Endothelial cell of umbilical vein (primary cell): ENCODE results near the gene CDH23. TPM values are rescaled to one million over a fixed set of nuclear protein-coding genes. Genes with fewer than 3 reads are reported as not detected.

ENCODE experiments used
- BruUV-seq: library from RNA; stranded (reverse); fragments of 400-500 nt; replicated peaks from 2 replicates; lab custom pipeline; 2021; lab: Mats Ljungman, UMichigan
- CTCF ChIA-PET: fragments of 300-600, 350-600 bp; sonication (Branson Sonifier 250); formaldehyde crosslinking; loops from one replicate; lab custom pipeline; 2021; ENCODE audit warnings: antibody characterized with exemption, inconsistent platforms; lab: Charles Lee
- POLR2A ChIA-PET: fragments of 300-600, 350-600 bp; sonication (Branson Sonifier 250); formaldehyde crosslinking; loops from one replicate; lab custom pipeline; 2021; ENCODE audit warnings: antibody characterized with exemption, inconsistent platforms; lab: Charles Lee
- DNase-seq: peaks from one replicate; pipeline ENCODE4 v3.0.0-alpha.2; 2011; ENCODE audit warnings: low read depth, low spot score
- FAIRE-seq: peaks from 2 replicates; lab custom pipeline; 2011; peaks lifted over from hg19 to GRCh38; lab: Jason Lieb, UNC
- H2AFZ ChIP-seq: 2 replicates; pipeline ENCODE4 v1.6.0; 2012; ENCODE audit warnings: low read depth, low read length, control low read depth, inconsistent platforms
- H3K27ac ChIP-seq: 2 replicates; pipeline ENCODE4 v1.5.1; 2011; ENCODE audit warnings: low read depth, mild to moderate bottlenecking, control low read depth, low read length, moderate library complexity; ENCODE audit not compliant: insufficient read depth
- H3K27me3 ChIP-seq, 2 experiments: 2 replicates each; pipeline versions ENCODE4 v1.6.0 to v1.6.1; 2011; ENCODE audit warnings: low read length in 2 of 2, mixed read lengths in 1 of 2; ENCODE audit not compliant: control insufficient read depth in 2 of 2, insufficient read depth in 2 of 2
- H3K36me3 ChIP-seq, 2 experiments: 2 replicates in 1 of 2; 3 replicates in 1 of 2; pipeline ENCODE4 v1.5.1; 2011; ENCODE audit warnings: low read length in 2 of 2, mild to moderate bottlenecking in 1 of 2, moderate library complexity in 1 of 2; ENCODE audit not compliant: control insufficient read depth in 2 of 2, insufficient read depth in 2 of 2; ENCODE audit errors: extremely low read depth in 1 of 2
- H3K4me1 ChIP-seq: 3 replicates; pipeline ENCODE4 v1.5.1; 2011; ENCODE audit warnings: mild to moderate bottlenecking, low read length; ENCODE audit not compliant: control insufficient read depth, insufficient read depth; ENCODE audit errors: extremely low read depth
- H3K4me2 ChIP-seq: 2 replicates; pipeline ENCODE4 v1.6.1; 2011; ENCODE audit warnings: low read length, control low read depth, mixed read lengths; ENCODE audit not compliant: insufficient read depth
- H3K4me3 ChIP-seq, 3 experiments: fragments of 200-600 bp in 1 of 3; sonication (generic), shearing (Covaris generic) in 1 of 3; replicated peaks in 1 of 3; 2 replicates each; pipeline ENCODE4 v1.5.1; 2011 to 2016; ENCODE audit warnings: control low read depth in 3 of 3, low read length in 3 of 3, mild to moderate bottlenecking in 2 of 3, inconsistent platforms in 1 of 3, low read depth in 1 of 3, moderate library complexity in 1 of 3; ENCODE audit not compliant: insufficient read depth in 1 of 3
- H3K79me2 ChIP-seq: 2 replicates; pipeline ENCODE4 v1.6.0; 2012; ENCODE audit warnings: low read length, inconsistent platforms; ENCODE audit not compliant: control insufficient read depth, insufficient read depth
- H3K9ac ChIP-seq: replicated peaks from 2 replicates; pipeline ENCODE3; 2011; ENCODE audit warnings: low read length, control low read depth; ENCODE audit not compliant: insufficient read depth; ENCODE audit errors: extremely low read depth
- H3K9me1 ChIP-seq: replicated peaks from 3 replicates; pipeline ENCODE4 v1.6.0; 2011; ENCODE audit warnings: mild to moderate bottlenecking, low read length; ENCODE audit not compliant: control insufficient read depth, insufficient read depth; ENCODE audit errors: extremely low read depth
- H3K9me3 ChIP-seq: replicated peaks from 2 replicates; pipeline ENCODE4 v1.5.1; 2012; ENCODE audit warnings: low read length, inconsistent platforms; ENCODE audit not compliant: control insufficient read depth, insufficient read depth
- H4K20me1 ChIP-seq: replicated peaks from 2 replicates; pipeline ENCODE3; 2011; ENCODE audit warnings: mild to moderate bottlenecking, low read length; ENCODE audit not compliant: control insufficient read depth, insufficient read depth; ENCODE audit errors: extremely low read depth
- EZH2 ChIP-seq: IDR thresholded peaks from 2 replicates; pipeline ENCODE4 v1.6.1; 2012; ENCODE audit warnings: borderline replicate concordance, low read depth, mild to moderate bottlenecking, moderate library complexity, low read length, inconsistent platforms; ENCODE audit not compliant: severe bottlenecking
- FOS ChIP-seq: IDR thresholded peaks from 2 replicates; pipeline ENCODE4 v1.6.1; 2011; ENCODE audit warnings: mild to moderate bottlenecking, low read length, moderate library complexity, borderline replicate concordance; ENCODE audit not compliant: insufficient read depth
- GATA2 ChIP-seq: IDR thresholded peaks from 2 replicates; pipeline ENCODE4 v1.7.0; 2011; ENCODE audit warnings: low read depth, mild to moderate bottlenecking, moderate library complexity, mixed read lengths, low read length; ENCODE audit not compliant: insufficient read length, insufficient read depth
- JUN ChIP-seq: IDR thresholded peaks from 2 replicates; pipeline ENCODE4 v1.6.1; 2011; ENCODE audit warnings: borderline replicate concordance, low read depth; ENCODE audit not compliant: insufficient read length, insufficient read depth
- MYC ChIP-seq: IDR thresholded peaks from one replicate; pipeline ENCODE4 v1.6.1; 2011; ENCODE audit warnings: mild to moderate bottlenecking, low read depth, low read length
- POLR2A ChIP-seq: IDR thresholded peaks from 2 replicates; pipeline ENCODE4 v1.6.1; 2012; ENCODE audit warnings: low read depth, mild to moderate bottlenecking, control low read depth, low read length
- POLR2AphosphoS5 ChIP-seq: IDR thresholded peaks from 2 replicates; pipeline ENCODE4 v1.6.1; 2012; ENCODE audit warnings: low read depth, mild to moderate bottlenecking, control low read depth, low read length, moderate library complexity; ENCODE audit not compliant: insufficient read depth
- dilution Hi-C: fragments of 300-500 bp; cut with MboI; formaldehyde crosslinking; loops from one replicate; pipeline ENCODE4 v1.15.0; 2019; ENCODE audit warnings: low sequenced_read_pairs; ENCODE audit not compliant: extremely low pct_ligation_motif_present
- intact Hi-C: fragments of 100-400 bp; cut with micrococcal nuclease; formaldehyde crosslinking; loops from one replicate; pipeline ENCODE4 v1.10.0; 2022
- polyA plus RNA-seq, 4 experiments: library from polyadenylated mRNA; depleted of rRNA in 3 of 4; stranded (reverse) in 3 of 4; unstranded in 1 of 4; fragments of >200 nt; gene quantifications; 2 replicates each; pipeline versions ENCODE4 v1.2.1 to v1.2.3, GENCODE V29; 2011 to 2012; ENCODE audit warnings: missing spikeins in 1 of 4
- total RNA-seq: library from RNA; stranded (reverse); gene quantifications from 2 replicates; pipeline ENCODE4 v1.2.3, GENCODE V29; 2021
- TF ChIP-seq, protein P1 (sequence below), 2 donors: IDR thresholded peaks; 1 replicate in 1 of 2; 2 replicates in 1 of 2; pipeline ENCODE4 v1.5.1; 2011; ENCODE audit warnings: low read length in 2 of 2, mild to moderate bottlenecking in 2 of 2, moderate library complexity in 2 of 2, control low read depth in 1 of 2, inconsistent platforms in 1 of 2, low read depth in 1 of 2; ENCODE audit not compliant: insufficient read depth in 1 of 2; ENCODE audit errors: extremely low read depth in 1 of 2
- TF ChIP-seq, protein P2 (sequence below): IDR thresholded peaks from 2 replicates; pipeline ENCODE4 v1.6.1; 2011; ENCODE audit not compliant: insufficient read depth, insufficient read length

Gene CDH23
- total and polyA plus RNA-seq, 2 donors (not counting 3 experiments of a cell fraction or from before 2014, with no cell fraction given) = not detected

DNA sequence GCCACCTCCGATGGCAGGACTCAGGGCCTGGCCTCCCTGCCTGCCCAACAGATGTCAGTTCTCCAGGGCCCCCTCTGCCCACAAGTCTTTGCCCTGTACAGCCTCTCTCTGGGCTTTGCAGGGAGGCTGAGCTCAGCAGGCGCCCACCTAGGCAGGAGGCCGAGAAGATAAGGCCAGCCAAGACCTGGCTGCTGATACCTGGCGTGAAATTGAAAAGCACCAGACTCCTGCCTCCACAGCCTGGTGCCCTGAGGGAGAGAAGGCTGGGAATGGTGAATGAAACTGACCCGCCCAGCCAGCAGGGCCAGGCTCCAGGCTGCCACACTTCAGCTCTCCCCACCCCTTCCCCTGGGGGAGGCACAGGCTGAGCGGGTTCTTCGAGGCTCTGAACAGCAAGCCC is 145.8 kb downstream of the CDH23 start:
- POLR2A ChIA-PET = no interaction called here
- BruUV-seq = no TSS peak
- dilution Hi-C loops (no loop called here), intact Hi-C loops (no loop called here)
- Histone ChIP-seq H3K9me3 (no peaks in the 10 kb centered on the region), H3K4me1 (no peaks in the 10 kb centered on the region), H3K27ac (no peak overlapping the region), H3K36me3 (no peaks in the 10 kb centered on the region), H2AFZ (no peak overlapping the region), H4K20me1 (no peaks in the 10 kb centered on the region), H3K79me2 (no peaks in the 10 kb centered on the region), H3K9ac (no peak overlapping the region), H3K27me3 (peaks cover 0 to 14% of the 10 kb centered on the region in 2 experiments), H3K4me3 (no peak overlapping the region), H3K4me2 (no peak overlapping the region), H3K9me1 (no peaks in the 10 kb centered on the region)
- TF ChIP-seq JUN = no peak
- TF ChIP-seq, protein P1, sequence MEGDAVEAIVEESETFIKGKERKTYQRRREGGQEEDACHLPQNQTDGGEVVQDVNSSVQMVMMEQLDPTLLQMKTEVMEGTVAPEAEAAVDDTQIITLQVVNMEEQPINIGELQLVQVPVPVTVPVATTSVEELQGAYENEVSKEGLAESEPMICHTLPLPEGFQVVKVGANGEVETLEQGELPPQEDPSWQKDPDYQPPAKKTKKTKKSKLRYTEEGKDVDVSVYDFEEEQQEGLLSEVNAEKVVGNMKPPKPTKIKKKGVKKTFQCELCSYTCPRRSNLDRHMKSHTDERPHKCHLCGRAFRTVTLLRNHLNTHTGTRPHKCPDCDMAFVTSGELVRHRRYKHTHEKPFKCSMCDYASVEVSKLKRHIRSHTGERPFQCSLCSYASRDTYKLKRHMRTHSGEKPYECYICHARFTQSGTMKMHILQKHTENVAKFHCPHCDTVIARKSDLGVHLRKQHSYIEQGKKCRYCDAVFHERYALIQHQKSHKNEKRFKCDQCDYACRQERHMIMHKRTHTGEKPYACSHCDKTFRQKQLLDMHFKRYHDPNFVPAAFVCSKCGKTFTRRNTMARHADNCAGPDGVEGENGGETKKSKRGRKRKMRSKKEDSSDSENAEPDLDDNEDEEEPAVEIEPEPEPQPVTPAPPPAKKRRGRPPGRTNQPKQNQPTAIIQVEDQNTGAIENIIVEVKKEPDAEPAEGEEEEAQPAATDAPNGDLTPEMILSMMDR (IDR thresholded peaks at IDR 0.05; ENCODE audit: extremely low read depth in 1 of 2, insufficient read depth in 1 of 2, low read depth in 1 of 2, low read length in 2 of 2) = no peak
- no peak for TF ChIP-seq GATA2
- no peak for TF ChIP-seq FOS
- TF ChIP-seq, protein P2, sequence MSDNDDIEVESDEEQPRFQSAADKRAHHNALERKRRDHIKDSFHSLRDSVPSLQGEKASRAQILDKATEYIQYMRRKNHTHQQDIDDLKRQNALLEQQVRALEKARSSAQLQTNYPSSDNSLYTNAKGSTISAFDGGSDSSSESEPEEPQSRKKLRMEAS = no peak
- TF ChIP-seq POLR2A = no peak
- TF ChIP-seq POLR2AphosphoS5 = no peak
- no peak for TF ChIP-seq MYC
- no peak for TF ChIP-seq EZH2
- FAIRE-seq (no peak), DNase-seq (no peak)
- CTCF ChIA-PET = interaction anchor here (2.4 kb wide), 1 partner anchor 28 kb away, joined by 9 read pairs; no protein-coding TSS in a partner anchor
